K562 (cell line): ENCODE results near the gene KIAA0513. TPM values are rescaled to one million over a fixed set of nuclear protein-coding genes. Genes with fewer than 3 reads are reported as not detected.

Experiments used
- BCLAF1 ChIP-seq, 2 experiments: fragments of 450-650 bp in 1 of 2; IDR thresholded peaks; 2 replicates each; pipeline ENCODE4 v1.6.1; 2011 to 2017; ENCODE audit warnings: low read depth in 2 of 2, antibody characterized with exemption in 1 of 2, borderline replicate concordance in 1 of 2, low read length in 1 of 2, mild to moderate bottlenecking in 1 of 2, mixed read lengths in 1 of 2; ENCODE audit not compliant: control insufficient read depth in 1 of 2
- CEBPB ChIP-seq: fragments of 450-650 bp; IDR thresholded peaks from 2 replicates; pipeline ENCODE4 v1.6.1; 2016; ENCODE audit warnings: missing genetic modification characterization, missing compliant biosample characterization
- CHD4 ChIP-seq: fragments of 200-600 bp; sonication (generic); IDR thresholded peaks from 3 replicates; pipeline ENCODE4 v1.6.1; 2012; ENCODE audit warnings: low read depth, mild to moderate bottlenecking, mixed read lengths, low read length, inconsistent platforms; ENCODE audit not compliant: insufficient read depth, insufficient replicate concordance, poor library complexity, severe bottlenecking
- RAD51 ChIP-seq: fragments of 450-650 bp; IDR thresholded peaks from 2 replicates; pipeline ENCODE4 v1.7.1; 2016; ENCODE audit warnings: low read depth, mild to moderate bottlenecking, borderline replicate concordance
- RBFOX2 ChIP-seq: fragments of 200-400 bp; formaldehyde crosslinking; IDR thresholded peaks from 2 replicates; pipeline ENCODE4 v1.6.1; 2017; ENCODE audit warnings: low read depth, mild to moderate bottlenecking, low read length, moderate library complexity
- polyA plus RNA-seq, 8 experiments: library from polyadenylated mRNA; depleted of rRNA in 4 of 8; stranded (reverse) in 5 of 8; unstranded in 3 of 8; fragments of >200 nt; fragmentation: Nextera tagmentation in 2 of 8; fragmentation: Illumina TruSeq in 1 of 8; extraction: Ambion mirVana in 2 of 8; extraction: Trizol in 1 of 8; gene quantifications; 2 replicates each; pipeline versions ENCODE4 v1.2.1 to v1.2.3, GENCODE V29; 2011 to 2014; ENCODE audit warnings: inconsistent platforms in 1 of 8, missing spikeins in 1 of 8
- total RNA-seq, 7 experiments: library from RNA; depleted of rRNA in 6 of 7; stranded (reverse); fragments of >200 nt in 6 of 7; fragmentation: Illumina TruSeq in 2 of 7; extraction: Trizol in 2 of 7; gene quantifications; 2 replicates each; pipeline versions ENCODE4 v1.2.1 to v1.2.3, GENCODE V29; 2011 to 2021; ENCODE audit warnings: low replicate concordance in 1 of 7
- TF ChIP-seq, protein P1 (sequence below): fragments of 450-650 bp; formaldehyde crosslinking; IDR thresholded peaks from 2 replicates; pipeline ENCODE4 v1.4.0; 2020; ENCODE audit warnings: mild to moderate bottlenecking, moderate library complexity
- TF ChIP-seq, protein P2 (sequence below), 2 experiments: fragments of 450-650 bp; formaldehyde crosslinking in 1 of 2; IDR thresholded peaks; 2 replicates each; pipeline versions ENCODE4 v1.4.0 to v1.6.1; 2014 to 2020; ENCODE audit warnings: mild to moderate bottlenecking in 2 of 2, borderline replicate concordance in 1 of 2, low read depth in 1 of 2
- TF ChIP-seq, protein P3 (sequence below): fragments of 200-800 bp; sonication (Bioruptor generic); IDR thresholded peaks from 2 replicates; pipeline ENCODE4 v1.6.1; 2016; ENCODE audit warnings: missing genetic modification characterization, missing compliant biosample characterization

KIAA0513 gene
- total and polyA plus RNA-seq, 9 of the 15 experiments (the other 6 are each of a cell fraction or from before 2014, with no cell fraction given): 0.18 to 13.7 (median 10.2) TPM

GRCh38 chr16:84996365-84996764, 31.2 kb upstream of the KIAA0513 start (continued):
- no peak for TF ChIP-seq BCLAF1 (IDR thresholded peaks at IDR 0.05; ENCODE audit: borderline replicate concordance in 1 of 2, control insufficient read depth in 1 of 2, low read depth in 2 of 2, low read length in 1 of 2)
- TF ChIP-seq, protein P1, sequence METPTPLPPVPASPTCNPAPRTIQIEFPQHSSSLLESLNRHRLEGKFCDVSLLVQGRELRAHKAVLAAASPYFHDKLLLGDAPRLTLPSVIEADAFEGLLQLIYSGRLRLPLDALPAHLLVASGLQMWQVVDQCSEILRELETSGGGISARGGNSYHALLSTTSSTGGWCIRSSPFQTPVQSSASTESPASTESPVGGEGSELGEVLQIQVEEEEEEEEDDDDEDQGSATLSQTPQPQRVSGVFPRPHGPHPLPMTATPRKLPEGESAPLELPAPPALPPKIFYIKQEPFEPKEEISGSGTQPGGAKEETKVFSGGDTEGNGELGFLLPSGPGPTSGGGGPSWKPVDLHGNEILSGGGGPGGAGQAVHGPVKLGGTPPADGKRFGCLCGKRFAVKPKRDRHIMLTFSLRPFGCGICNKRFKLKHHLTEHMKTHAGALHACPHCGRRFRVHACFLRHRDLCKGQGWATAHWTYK (CRISPR knock-in tag): no peak
- TF ChIP-seq, protein P2, sequence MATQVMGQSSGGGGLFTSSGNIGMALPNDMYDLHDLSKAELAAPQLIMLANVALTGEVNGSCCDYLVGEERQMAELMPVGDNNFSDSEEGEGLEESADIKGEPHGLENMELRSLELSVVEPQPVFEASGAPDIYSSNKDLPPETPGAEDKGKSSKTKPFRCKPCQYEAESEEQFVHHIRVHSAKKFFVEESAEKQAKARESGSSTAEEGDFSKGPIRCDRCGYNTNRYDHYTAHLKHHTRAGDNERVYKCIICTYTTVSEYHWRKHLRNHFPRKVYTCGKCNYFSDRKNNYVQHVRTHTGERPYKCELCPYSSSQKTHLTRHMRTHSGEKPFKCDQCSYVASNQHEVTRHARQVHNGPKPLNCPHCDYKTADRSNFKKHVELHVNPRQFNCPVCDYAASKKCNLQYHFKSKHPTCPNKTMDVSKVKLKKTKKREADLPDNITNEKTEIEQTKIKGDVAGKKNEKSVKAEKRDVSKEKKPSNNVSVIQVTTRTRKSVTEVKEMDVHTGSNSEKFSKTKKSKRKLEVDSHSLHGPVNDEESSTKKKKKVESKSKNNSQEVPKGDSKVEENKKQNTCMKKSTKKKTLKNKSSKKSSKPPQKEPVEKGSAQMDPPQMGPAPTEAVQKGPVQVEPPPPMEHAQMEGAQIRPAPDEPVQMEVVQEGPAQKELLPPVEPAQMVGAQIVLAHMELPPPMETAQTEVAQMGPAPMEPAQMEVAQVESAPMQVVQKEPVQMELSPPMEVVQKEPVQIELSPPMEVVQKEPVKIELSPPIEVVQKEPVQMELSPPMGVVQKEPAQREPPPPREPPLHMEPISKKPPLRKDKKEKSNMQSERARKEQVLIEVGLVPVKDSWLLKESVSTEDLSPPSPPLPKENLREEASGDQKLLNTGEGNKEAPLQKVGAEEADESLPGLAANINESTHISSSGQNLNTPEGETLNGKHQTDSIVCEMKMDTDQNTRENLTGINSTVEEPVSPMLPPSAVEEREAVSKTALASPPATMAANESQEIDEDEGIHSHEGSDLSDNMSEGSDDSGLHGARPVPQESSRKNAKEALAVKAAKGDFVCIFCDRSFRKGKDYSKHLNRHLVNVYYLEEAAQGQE (IDR thresholded peaks at IDR 0.05; ENCODE audit: borderline replicate concordance): no peak
- TF ChIP-seq, protein P2 (CRISPR knock-in tag; IDR thresholded peaks at IDR 0.05; ENCODE audit: low read depth): no peak
- TF ChIP-seq RBFOX2: no peak
- TF ChIP-seq, protein P3, sequence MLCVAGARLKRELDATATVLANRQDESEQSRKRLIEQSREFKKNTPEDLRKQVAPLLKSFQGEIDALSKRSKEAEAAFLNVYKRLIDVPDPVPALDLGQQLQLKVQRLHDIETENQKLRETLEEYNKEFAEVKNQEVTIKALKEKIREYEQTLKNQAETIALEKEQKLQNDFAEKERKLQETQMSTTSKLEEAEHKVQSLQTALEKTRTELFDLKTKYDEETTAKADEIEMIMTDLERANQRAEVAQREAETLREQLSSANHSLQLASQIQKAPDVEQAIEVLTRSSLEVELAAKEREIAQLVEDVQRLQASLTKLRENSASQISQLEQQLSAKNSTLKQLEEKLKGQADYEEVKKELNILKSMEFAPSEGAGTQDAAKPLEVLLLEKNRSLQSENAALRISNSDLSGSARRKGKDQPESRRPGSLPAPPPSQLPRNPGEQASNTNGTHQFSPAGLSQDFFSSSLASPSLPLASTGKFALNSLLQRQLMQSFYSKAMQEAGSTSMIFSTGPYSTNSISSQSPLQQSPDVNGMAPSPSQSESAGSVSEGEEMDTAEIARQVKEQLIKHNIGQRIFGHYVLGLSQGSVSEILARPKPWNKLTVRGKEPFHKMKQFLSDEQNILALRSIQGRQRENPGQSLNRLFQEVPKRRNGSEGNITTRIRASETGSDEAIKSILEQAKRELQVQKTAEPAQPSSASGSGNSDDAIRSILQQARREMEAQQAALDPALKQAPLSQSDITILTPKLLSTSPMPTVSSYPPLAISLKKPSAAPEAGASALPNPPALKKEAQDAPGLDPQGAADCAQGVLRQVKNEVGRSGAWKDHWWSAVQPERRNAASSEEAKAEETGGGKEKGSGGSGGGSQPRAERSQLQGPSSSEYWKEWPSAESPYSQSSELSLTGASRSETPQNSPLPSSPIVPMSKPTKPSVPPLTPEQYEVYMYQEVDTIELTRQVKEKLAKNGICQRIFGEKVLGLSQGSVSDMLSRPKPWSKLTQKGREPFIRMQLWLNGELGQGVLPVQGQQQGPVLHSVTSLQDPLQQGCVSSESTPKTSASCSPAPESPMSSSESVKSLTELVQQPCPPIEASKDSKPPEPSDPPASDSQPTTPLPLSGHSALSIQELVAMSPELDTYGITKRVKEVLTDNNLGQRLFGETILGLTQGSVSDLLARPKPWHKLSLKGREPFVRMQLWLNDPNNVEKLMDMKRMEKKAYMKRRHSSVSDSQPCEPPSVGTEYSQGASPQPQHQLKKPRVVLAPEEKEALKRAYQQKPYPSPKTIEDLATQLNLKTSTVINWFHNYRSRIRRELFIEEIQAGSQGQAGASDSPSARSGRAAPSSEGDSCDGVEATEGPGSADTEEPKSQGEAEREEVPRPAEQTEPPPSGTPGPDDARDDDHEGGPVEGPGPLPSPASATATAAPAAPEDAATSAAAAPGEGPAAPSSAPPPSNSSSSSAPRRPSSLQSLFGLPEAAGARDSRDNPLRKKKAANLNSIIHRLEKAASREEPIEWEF: no peak
- no peak for TF ChIP-seq RAD51
- TF ChIP-seq CHD4: no peak
- no peak for TF ChIP-seq CEBPB (tag)
